HL-60 (cell line): Measurements from ENCODE around the gene TCEANC2.

Experiments used
- DNase-seq, 2 experiments: peaks; one replicate each; pipeline ENCODE4 v3.0.0-alpha.2; 2010 to 2020; ENCODE audit warnings: low read depth in 1 of 2, low spot score in 1 of 2
- H3K27ac ChIP-seq: fragments of 250-450 bp; sonication (Bioruptor Pico); replicated peaks from 2 replicates; pipeline ENCODE4 v1.5.1; 2020; ENCODE audit warnings: mild to moderate bottlenecking, moderate library complexity
- H3K27me3 ChIP-seq: fragments of 250-450 bp; sonication (Bioruptor Pico); 2 replicates; pipeline ENCODE4 v1.5.1; 2021; ENCODE audit warnings: mild to moderate bottlenecking, moderate library complexity; ENCODE audit not compliant: insufficient read depth, poor library complexity, severe bottlenecking
- H3K4me3 ChIP-seq: replicated peaks from 2 replicates; pipeline ENCODE4 v1.5.1; 2011; ENCODE audit warnings: mild to moderate bottlenecking, control low read depth, low read length; ENCODE audit not compliant: insufficient read depth
- GABPA ChIP-seq: IDR thresholded peaks from 2 replicates; pipeline ENCODE4 v1.6.1; 2012; ENCODE audit warnings: low read depth
- POLR2AphosphoS5 ChIP-seq: IDR thresholded peaks from 2 replicates; pipeline ENCODE4 v1.6.1; 2012; ENCODE audit warnings: low read depth
- REST ChIP-seq: IDR thresholded peaks from 2 replicates; pipeline ENCODE4 v1.6.1; 2012; ENCODE audit warnings: low read depth; ENCODE audit not compliant: insufficient replicate concordance
- SPI1 ChIP-seq: IDR thresholded peaks from 2 replicates; pipeline ENCODE4 v1.6.1; 2012; ENCODE audit warnings: low read depth, mild to moderate bottlenecking, borderline replicate concordance
- TF ChIP-seq, protein P1 (sequence below): IDR thresholded peaks from one replicate; pipeline ENCODE4 v1.5.1; 2011; ENCODE audit warnings: low read length, control low read depth, inconsistent platforms; ENCODE audit not compliant: insufficient read depth

TCEANC2 gene

DNA sequence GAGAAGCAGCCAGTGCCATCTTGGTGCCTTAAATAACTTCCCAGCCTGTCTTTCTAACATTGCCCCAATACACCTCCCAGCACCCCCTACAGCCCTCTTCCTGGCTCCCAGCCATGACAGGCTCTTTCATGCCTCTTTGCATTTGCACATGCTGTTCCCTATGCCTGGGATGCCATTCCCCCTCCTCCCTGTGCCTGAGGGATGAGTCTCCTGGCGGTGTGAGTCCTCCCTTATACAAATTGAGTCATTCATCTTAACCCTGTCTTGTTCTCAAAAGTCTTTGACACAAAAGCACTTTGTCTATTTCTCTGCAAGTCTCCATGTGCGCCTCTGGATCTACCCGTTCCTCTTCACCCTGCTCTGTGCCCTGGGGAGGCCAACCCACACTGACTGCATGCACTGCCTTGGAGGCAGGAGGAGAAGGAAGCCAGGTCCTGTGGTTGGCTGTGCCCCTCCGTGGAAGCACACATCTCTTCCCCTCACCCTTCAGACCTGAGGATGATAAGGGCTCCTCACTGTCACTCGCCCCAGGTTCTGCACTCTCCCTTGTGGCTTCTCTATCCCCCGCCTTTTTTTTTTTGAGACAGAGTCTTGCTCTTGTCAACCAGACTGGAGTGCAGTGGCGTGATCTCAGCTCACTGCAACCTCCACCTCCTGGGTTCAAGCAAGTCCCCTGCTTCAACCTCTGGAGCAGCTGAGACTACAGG is 74.3 kb downstream of the TCEANC2 start:
- TF ChIP-seq SPI1 (no peak), REST (no peak), POLR2AphosphoS5 (no peak), GABPA (no peak)
- TF ChIP-seq, protein P1, sequence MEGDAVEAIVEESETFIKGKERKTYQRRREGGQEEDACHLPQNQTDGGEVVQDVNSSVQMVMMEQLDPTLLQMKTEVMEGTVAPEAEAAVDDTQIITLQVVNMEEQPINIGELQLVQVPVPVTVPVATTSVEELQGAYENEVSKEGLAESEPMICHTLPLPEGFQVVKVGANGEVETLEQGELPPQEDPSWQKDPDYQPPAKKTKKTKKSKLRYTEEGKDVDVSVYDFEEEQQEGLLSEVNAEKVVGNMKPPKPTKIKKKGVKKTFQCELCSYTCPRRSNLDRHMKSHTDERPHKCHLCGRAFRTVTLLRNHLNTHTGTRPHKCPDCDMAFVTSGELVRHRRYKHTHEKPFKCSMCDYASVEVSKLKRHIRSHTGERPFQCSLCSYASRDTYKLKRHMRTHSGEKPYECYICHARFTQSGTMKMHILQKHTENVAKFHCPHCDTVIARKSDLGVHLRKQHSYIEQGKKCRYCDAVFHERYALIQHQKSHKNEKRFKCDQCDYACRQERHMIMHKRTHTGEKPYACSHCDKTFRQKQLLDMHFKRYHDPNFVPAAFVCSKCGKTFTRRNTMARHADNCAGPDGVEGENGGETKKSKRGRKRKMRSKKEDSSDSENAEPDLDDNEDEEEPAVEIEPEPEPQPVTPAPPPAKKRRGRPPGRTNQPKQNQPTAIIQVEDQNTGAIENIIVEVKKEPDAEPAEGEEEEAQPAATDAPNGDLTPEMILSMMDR = no peak
- Histone ChIP-seq H3K27ac (no peak overlapping the region), H3K4me3 (no peak overlapping the region), H3K27me3 (no peaks in the 10 kb centered on the region)
- DNase-seq = no peak

- no peak for TF ChIP-seq GABPA
- TF ChIP-seq, protein P1 = no peak
- no peak for TF ChIP-seq SPI1
- no peak for TF ChIP-seq POLR2AphosphoS5
- TF ChIP-seq REST = no peak
- Histone ChIP-seq H3K27ac (no peak overlapping the region), H3K4me3 (no peak overlapping the region), H3K27me3 (no peaks in the 10 kb centered on the region)
- DNase-seq = no peak
These were observed 76.5 kb downstream of the TCEANC2 start for GRCh38 chr1:54129858-54130257.

GRCh38 chr1:54131419-54131818 is 78.0 kb downstream of the TCEANC2 start:
- TF ChIP-seq POLR2AphosphoS5 = no peak
- no peak for TF ChIP-seq SPI1
- no peak for TF ChIP-seq REST
- TF ChIP-seq, protein P1 = no peak
- TF ChIP-seq GABPA = no peak
- Histone ChIP-seq H3K27ac (no peak overlapping the region), H3K4me3 (no peak overlapping the region)

More at GRCh38 chr1:54131419-54131818, 78.0 kb downstream of the TCEANC2 start:
- H3K27me3 ChIP-seq = no peaks in the 10 kb centered on the region
- no peak for DNase-seq
